GM06990 (cell line): ENCODE measurements around the gene ATG7.

Source experiments
- DNase-seq: peaks from one replicate; pipeline ENCODE4 v3.0.0-alpha.2; 2011; ENCODE audit not compliant: insufficient read length; ENCODE audit errors: extremely low read depth
- H3K27me3 ChIP-seq: replicated peaks from 2 replicates; pipeline ENCODE4 v1.6.0; 2011; ENCODE audit warnings: low read length; ENCODE audit not compliant: control insufficient read depth, insufficient read depth
- H3K36me3 ChIP-seq: 2 replicates; pipeline ENCODE4 v1.5.1; 2011; ENCODE audit warnings: low read length; ENCODE audit not compliant: control insufficient read depth, insufficient read depth
- H3K4me3 ChIP-seq: replicated peaks from 2 replicates; pipeline ENCODE4 v1.5.1; 2011; ENCODE audit warnings: low read depth, mild to moderate bottlenecking, control low read depth, low read length
- TF ChIP-seq, protein P1 (sequence below): IDR thresholded peaks from 2 replicates; pipeline ENCODE4 v1.5.1; 2011; ENCODE audit warnings: low read length, control low read depth, mild to moderate bottlenecking, inconsistent platforms; ENCODE audit not compliant: insufficient read depth, poor library complexity, severe bottlenecking

Gene ATG7

DNA sequence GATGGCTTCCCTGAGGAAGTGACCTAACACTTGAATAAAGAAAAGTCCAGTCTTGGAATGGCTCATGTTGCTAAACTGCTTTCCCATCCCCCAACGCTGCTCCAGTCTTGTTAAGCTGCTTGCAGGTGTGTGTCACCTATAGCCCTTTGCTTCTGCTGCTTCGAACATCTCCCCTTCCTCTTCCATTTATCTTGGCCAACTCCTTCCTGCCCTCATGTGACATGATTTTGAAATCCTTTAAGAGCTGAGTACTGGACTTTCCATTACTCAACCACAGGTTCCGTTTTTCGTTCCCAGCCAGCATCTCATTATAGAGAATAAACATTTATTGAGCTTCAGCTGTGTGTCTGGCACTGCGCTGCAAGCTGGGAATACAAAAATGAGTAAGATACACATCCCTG is 1.7 kb downstream of the ATG7 start:
- DNase-seq: no peak
- TF ChIP-seq, protein P1, sequence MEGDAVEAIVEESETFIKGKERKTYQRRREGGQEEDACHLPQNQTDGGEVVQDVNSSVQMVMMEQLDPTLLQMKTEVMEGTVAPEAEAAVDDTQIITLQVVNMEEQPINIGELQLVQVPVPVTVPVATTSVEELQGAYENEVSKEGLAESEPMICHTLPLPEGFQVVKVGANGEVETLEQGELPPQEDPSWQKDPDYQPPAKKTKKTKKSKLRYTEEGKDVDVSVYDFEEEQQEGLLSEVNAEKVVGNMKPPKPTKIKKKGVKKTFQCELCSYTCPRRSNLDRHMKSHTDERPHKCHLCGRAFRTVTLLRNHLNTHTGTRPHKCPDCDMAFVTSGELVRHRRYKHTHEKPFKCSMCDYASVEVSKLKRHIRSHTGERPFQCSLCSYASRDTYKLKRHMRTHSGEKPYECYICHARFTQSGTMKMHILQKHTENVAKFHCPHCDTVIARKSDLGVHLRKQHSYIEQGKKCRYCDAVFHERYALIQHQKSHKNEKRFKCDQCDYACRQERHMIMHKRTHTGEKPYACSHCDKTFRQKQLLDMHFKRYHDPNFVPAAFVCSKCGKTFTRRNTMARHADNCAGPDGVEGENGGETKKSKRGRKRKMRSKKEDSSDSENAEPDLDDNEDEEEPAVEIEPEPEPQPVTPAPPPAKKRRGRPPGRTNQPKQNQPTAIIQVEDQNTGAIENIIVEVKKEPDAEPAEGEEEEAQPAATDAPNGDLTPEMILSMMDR: no peak

DNA sequence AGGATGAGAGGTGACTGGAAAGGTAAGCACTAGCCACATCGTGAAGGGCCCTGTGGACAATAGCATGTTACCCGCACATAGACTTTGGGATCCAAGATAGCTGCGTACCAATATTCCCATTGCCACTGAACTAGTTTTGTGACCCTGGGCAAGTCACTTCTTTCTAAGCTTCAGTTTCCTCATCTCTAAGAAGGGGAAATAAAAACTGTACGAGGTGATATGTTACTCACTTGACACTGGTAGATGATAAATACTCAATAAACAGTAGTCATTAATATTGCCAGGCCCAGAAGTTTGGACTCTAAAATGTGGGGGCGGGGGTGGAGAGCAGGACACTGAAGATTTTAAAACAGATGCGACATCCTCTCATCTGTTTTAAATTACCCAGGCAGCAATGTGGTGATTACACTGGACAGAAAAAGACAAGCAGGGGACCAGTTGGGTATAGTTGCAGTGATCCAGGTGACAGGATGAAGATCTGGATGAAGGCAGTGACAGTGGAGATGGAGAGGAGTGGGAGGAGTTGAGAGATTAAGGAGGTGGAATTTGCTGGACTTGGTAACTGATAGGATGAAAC is 2.5 kb downstream of the ATG7 start:
- no peak overlapping the region for H3K4me3 ChIP-seq
- no peak for DNase-seq
- H3K36me3 ChIP-seq: peaks cover 5% of the 10 kb centered on the region
- TF ChIP-seq, protein P1: no peak
- no peaks in the 10 kb centered on the region for H3K27me3 ChIP-seq

More for the DNA sequence above, 1.7 kb downstream of the ATG7 start:
- Histone ChIP-seq H3K4me3 (no peak overlapping the region), H3K36me3 (peaks cover 4% of the 10 kb centered on the region), H3K27me3 (no peaks in the 10 kb centered on the region)

DNA sequence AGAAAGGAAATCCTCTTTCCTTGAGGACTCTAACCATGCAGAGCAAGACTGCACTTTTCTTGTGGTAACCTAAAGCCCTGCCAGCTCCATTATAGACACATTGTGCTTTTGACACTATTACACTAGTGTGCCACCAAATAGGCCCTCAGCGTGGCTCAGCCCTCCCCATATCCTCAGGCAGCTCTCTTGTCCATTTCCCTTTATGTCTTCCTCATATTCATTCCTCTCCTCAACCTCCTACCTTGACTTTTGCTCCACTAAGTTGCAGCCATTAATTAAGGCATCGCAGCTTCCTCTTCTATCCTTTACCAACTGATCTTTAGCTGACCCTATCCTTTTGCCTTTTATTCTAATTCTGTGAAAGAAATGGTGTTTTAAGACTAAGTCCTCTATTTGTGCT is 3.7 kb downstream of the ATG7 start:
- TF ChIP-seq, protein P1: no peak
- peaks cover 5% of the 10 kb centered on the region for H3K36me3 ChIP-seq
- H3K4me3 ChIP-seq: no peak overlapping the region
- no peak for DNase-seq
- H3K27me3 ChIP-seq: no peaks in the 10 kb centered on the region

DNA sequence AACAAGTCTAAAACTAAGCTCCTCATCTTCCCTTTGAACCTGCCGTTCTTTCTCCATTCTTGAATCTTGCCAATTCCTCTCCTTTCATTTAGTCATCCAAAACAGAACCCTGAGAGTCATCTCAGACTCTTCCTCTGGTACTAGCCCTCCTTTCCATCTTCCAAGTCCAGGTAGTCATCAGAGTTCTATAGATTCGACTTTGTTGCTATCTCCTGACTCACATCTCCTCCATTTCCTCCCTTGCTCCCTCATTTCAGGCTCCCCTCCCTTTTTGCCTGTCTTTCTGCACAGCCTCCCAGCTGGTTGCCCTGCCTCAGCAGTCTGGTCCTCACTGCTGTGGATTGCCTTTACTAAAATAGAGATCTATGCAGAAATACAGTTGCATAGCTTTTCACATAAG is 4.7 kb downstream of the ATG7 start:
- TF ChIP-seq, protein P1: no peak
- Histone ChIP-seq H3K36me3 (peaks cover 5% of the 10 kb centered on the region), H3K4me3 (no peak overlapping the region), H3K27me3 (no peaks in the 10 kb centered on the region)
- no peak for DNase-seq

DNA sequence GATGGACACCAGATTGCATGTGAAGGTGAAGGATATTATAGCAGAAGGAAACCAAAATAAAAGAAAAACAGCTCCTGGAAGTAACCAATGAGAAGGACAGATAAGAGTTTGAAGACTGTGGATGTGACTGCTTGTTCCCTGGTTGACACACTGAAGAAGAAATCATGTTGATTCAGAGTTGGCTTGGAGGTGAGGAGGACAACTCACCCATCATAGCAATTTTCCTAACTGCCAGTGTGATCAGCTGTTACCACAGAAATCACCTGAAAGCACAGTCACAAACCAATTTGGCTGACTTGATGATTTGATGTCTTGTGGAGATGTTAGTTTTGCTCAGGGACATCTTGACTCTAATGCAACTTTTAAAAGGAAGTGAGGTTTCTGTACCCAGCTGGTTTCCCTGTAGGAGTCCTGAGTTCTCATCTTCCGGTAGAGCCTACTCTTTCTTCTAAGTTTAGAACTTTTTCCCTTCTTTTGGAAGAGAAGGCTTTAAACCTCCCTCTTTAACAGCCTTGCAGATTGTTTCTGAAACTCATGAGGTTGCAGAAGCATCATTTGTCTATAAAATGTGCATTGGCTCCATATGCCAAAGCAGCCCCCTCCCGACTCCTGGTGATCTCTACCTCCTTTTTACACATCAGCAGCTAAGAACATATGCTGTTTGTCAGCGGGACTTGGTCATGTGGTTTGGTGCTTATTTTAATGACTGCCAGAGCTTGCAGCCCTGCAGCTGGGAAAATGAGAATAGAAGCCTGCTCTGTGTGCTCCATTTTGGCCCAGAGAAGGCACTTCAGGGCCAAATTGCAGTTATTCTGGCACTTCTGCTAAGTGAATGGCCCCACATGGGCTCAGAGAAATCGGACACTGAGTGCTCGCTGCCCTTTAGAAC is 10.3 kb downstream of the ATG7 start:
- peaks cover 7% of the 10 kb centered on the region for H3K36me3 ChIP-seq
- no peak overlapping the region for H3K4me3 ChIP-seq
- TF ChIP-seq, protein P1: no peak
- H3K27me3 ChIP-seq: no peaks in the 10 kb centered on the region
- no peak for DNase-seq
